Activated CD4-positive, alpha-beta T cell treated with anti-CD3 and anti-CD28 coated beads, Interleukin-2, amount 10 ng/mL, durations not matched to agents 24 days and 14 days (primary cell): ENCODE measurements around the gene FCGR3A. TPM values are rescaled to one million over a fixed set of nuclear protein-coding genes. Genes with fewer than 3 reads are reported as not detected.

ENCODE experiments used
- DNase-seq: peaks from one replicate; pipeline ENCODE4 v3.0.0; 2022
- H3K27ac Mint-ChIP-seq: one replicate; pipeline ENCODE4 v1.8.0; 2022; ENCODE audit warnings: mild to moderate bottlenecking, mixed read lengths
- H3K27me3 Mint-ChIP-seq: one replicate; pipeline ENCODE4 v1.8.0; 2022; ENCODE audit warnings: mixed read lengths
- H3K36me3 Mint-ChIP-seq: one replicate; pipeline ENCODE4 v1.8.0; 2022; ENCODE audit warnings: low read depth, mild to moderate bottlenecking, mixed read lengths
- H3K4me1 Mint-ChIP-seq: one replicate; pipeline ENCODE4 v1.8.0; 2021; ENCODE audit warnings: mixed read lengths
- H3K4me3 Mint-ChIP-seq: one replicate; pipeline ENCODE4 v1.8.0; 2022; ENCODE audit warnings: mild to moderate bottlenecking, moderate library complexity, mixed read lengths
- H3K9me3 Mint-ChIP-seq: one replicate; pipeline ENCODE4 v1.8.0; 2021; ENCODE audit warnings: mixed read lengths
- intact Hi-C: fragments of 100-400 bp; cut with micrococcal nuclease; formaldehyde crosslinking; loops from one replicate; pipeline ENCODE4 v1.15.1; 2023
- total RNA-seq: library from RNA; stranded (reverse); gene quantifications from 2 replicates; pipeline ENCODE4 v1.2.3, GENCODE V29; 2022

The FCGR3A gene
- total RNA-seq, 1 donor from 2014 or later = not detected

DNA sequence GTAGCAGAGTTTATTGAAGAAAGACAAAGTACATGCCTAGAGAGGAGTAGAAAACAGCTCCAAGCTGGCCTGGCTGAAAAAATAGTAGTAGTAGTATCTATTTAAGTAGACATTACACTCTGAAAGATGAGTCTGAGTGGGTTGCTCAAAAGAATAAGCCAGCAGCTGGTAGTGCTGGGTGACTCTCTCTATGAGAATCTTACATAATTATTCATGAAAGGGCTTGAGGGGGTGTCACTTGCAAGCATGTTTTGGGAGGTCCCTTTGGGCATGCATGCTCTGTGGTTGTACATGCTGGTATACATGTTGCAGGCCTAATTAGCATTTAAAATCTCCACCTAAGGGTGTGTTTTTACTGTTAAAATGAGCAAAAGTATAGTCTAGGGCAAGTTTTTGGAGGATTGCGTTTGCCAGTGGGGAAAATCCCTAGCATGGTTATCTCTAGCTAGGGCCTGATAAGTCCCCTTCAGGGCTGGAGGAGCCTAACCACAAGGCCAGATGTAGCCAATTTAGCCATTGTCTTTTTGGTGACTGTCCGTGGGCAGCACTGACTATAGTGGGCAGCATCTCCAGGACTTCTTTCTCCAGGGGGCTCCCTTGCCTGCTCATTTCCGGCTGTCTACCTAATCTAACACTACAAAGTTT, 55.4 kb downstream of the FCGR3A start:
- no peaks in the 10 kb centered on the region for H3K9me3 Mint-ChIP-seq
- no peak for DNase-seq
- no peaks in the 10 kb centered on the region for H3K36me3 Mint-ChIP-seq
- intact Hi-C loops = no loop called here
- H3K4me1 Mint-ChIP-seq = peaks cover 20% of the 10 kb centered on the region
- peaks cover 63% of the 10 kb centered on the region for H3K27me3 Mint-ChIP-seq
- H3K4me3 Mint-ChIP-seq = no peak overlapping the region
- H3K27ac Mint-ChIP-seq = no peak overlapping the region

- no peak for DNase-seq
- intact Hi-C loops = no loop called here
- Mint-ChIP-seq H3K9me3 (no peaks in the 10 kb centered on the region), H3K27ac (no peak overlapping the region), H3K4me3 (no peak overlapping the region), H3K36me3 (no peaks in the 10 kb centered on the region), H3K4me1 (peaks cover 18% of the 10 kb centered on the region), H3K27me3 (peaks cover 68% of the 10 kb centered on the region)
Observed at GRCh38 chr1:161492827-161493226, 56.8 kb downstream of the FCGR3A start.

Other genes starting within 250 kb of the FCGR3A start
- gene MPZ, start 239.8 kb downstream of the FCGR3A start, total RNA-seq = 2.8 and 3.0 TPM in 2 replicates
- gene SDHC, start 235.4 kb downstream of the FCGR3A start, total RNA-seq = 174 and 182 TPM in 2 replicates
- not detected in 2 replicates for gene CFAP126, start 181.9 kb downstream of the FCGR3A start, total RNA-seq
- not detected in 2 replicates for gene FCGR2A, start 44.4 kb downstream of the FCGR3A start, total RNA-seq
- gene HSPA6, start 25.3 kb downstream of the FCGR3A start, total RNA-seq = 0.91 and 1.2 TPM in 2 replicates
- gene FCGR3B, start 81.4 kb upstream of the FCGR3A start, total RNA-seq = not detected in 2 replicates
- gene FCGR2B, start 113.3 kb upstream of the FCGR3A start, total RNA-seq = not detected in 2 replicates
- not detected in 2 replicates for gene FCRLA, start 157.4 kb upstream of the FCGR3A start, total RNA-seq
- gene FCRLB, start 171.7 kb upstream of the FCGR3A start, total RNA-seq = not detected in 2 replicates
- 38.2 and 39.7 TPM in 2 replicates for gene DUSP12, start 200.0 kb upstream of the FCGR3A start, total RNA-seq
- 23.6 and 27.7 TPM in 2 replicates for gene ATF6, start 216.5 kb upstream of the FCGR3A start, total RNA-seq